Measurements from ENCODE around the gene RBBP8NL.

RBBP8NL gene

GRCh38 chr20:62427172-62428001, at the start of gene RBBP8NL:
RBBP8NL (minus strand) TSS chr20:62427539; CDS start chr20:62419647, 7,892 bp downstream.
- ATAC-seq = no peak
- no peak for TF ChIP-seq ISL1 (CRISPR knock-in tag; IDR thresholded peaks at IDR 0.05)
- TF ChIP-seq PPARA (CRISPR knock-in tag; IDR thresholded peaks at IDR 0.05; ENCODE audit: borderline replicate concordance) = no peak
- no peak for TF ChIP-seq OSR1 (CRISPR knock-in tag; IDR thresholded peaks at IDR 0.05)
- TF ChIP-seq TOX (CRISPR knock-in tag; IDR thresholded peaks at IDR 0.05; ENCODE audit: borderline replicate concordance) = no peak
- TF ChIP-seq ZNF70 (CRISPR knock-in tag; IDR thresholded peaks at IDR 0.05) = no peak
- TF ChIP-seq TSHZ2 (CRISPR knock-in tag; IDR thresholded peaks at IDR 0.05) = no peak

GRCh38 chr20:62476056-62476838, 48.9 kb upstream of the RBBP8NL start:
- ATAC-seq = 0 out of 3 replicates have a peak, but pooled peaks have one; percentile 10
- TF ChIP-seq POU6F1 (CRISPR knock-in tag; IDR thresholded peaks at IDR 0.05; ENCODE audit: borderline replicate concordance, low read depth) (no peak), ZNF70 (CRISPR knock-in tag; IDR thresholded peaks at IDR 0.05) (no peak), TCF4 (CRISPR knock-in tag; IDR thresholded peaks at IDR 0.05; ENCODE audit: borderline replicate concordance) (no peak), BACH2 (CRISPR knock-in tag; IDR thresholded peaks at IDR 0.05; ENCODE audit: borderline replicate concordance) (no peak), ZFP3 (CRISPR knock-in tag; IDR thresholded peaks at IDR 0.05) (no peak), ZFP30 (CRISPR knock-in tag; IDR thresholded peaks at IDR 0.05) (no peak)

- no peak for TF ChIP-seq TSHZ2 (CRISPR knock-in tag; IDR thresholded peaks at IDR 0.05)
- no peak for TF ChIP-seq ZNF70 (CRISPR knock-in tag; IDR thresholded peaks at IDR 0.05)
- TF ChIP-seq SNAI2 (CRISPR knock-in tag; IDR thresholded peaks at IDR 0.05) = no peak
- no peak for TF ChIP-seq PPARA (CRISPR knock-in tag; IDR thresholded peaks at IDR 0.05; ENCODE audit: borderline replicate concordance)
- TF ChIP-seq CSDC2 (CRISPR knock-in tag; IDR thresholded peaks at IDR 0.05) = no peak
- no peak for TF ChIP-seq OSR1 (CRISPR knock-in tag; IDR thresholded peaks at IDR 0.05)
- TF ChIP-seq RARB (CRISPR knock-in tag; IDR thresholded peaks at IDR 0.05) = no peak
- no peak for TF ChIP-seq GLIS3 (CRISPR knock-in tag; IDR thresholded peaks at IDR 0.05)
- TF ChIP-seq ZC3H10 (CRISPR knock-in tag; IDR thresholded peaks at IDR 0.05) = no peak
- no peak for TF ChIP-seq BACH2 (CRISPR knock-in tag; IDR thresholded peaks at IDR 0.05; ENCODE audit: borderline replicate concordance)
- no peak for TF ChIP-seq ISL1 (CRISPR knock-in tag; IDR thresholded peaks at IDR 0.05)
- TF ChIP-seq PATZ1 (CRISPR knock-in tag; IDR thresholded peaks at IDR 0.05; ENCODE audit: borderline replicate concordance) = no peak
- no peak for TF ChIP-seq ZFP3 (CRISPR knock-in tag; IDR thresholded peaks at IDR 0.05)
- no peak for ATAC-seq
These were observed 48.4 kb upstream of the RBBP8NL start, which contains the start of gene GATA5 for GRCh38 chr20:62475772-62476055. GATA5 (minus strand) TSS chr20:62475995; CDS start chr20:62475521, 474 bp downstream.

Data from SK-N-SH treated with all-trans-retinoic acid at 6 μM for 48 hours (cell line).